IPS-11a (cell line): ENCODE results near the gene RAD51B.

Experiments
- H3K4me3 ChIP-seq: one replicate; pipeline ENCODE4 v1.5.1; 2013; ENCODE audit warnings: low read depth, low read length, control low read depth

RAD51B gene

DNA sequence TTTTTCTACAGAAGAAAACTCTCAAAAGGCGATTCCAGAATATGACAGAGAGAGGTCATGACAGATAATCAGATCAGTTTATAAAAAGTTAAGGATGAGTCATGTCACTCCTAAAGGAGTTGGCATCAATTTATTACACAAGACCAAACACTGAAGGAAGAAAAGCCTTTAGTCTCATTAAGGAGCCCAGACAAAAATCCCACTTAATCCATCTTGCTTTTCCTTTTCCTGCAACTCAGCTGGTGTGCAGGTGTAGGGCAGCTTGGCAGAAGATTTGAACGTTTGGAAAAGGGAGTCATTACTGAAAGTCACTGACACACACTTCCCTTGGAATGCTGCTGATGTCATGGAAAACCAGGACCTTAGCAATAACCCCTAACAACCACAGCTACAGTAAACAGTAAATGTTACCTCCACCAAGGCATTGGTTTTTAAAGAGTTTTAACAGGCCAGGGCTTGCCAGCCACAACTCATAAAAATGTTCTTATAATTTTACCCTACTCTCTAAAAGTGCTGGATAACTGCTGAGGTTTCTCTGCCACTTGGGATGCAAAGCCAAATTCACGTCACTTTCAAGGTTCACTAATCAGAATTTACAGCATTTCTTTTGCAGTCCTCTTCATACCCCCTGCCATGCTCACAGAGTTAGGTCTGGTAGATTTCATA is 320.6 kb downstream of the RAD51B start:
- H3K4me3 ChIP-seq, result no peak overlapping the region

DNA sequence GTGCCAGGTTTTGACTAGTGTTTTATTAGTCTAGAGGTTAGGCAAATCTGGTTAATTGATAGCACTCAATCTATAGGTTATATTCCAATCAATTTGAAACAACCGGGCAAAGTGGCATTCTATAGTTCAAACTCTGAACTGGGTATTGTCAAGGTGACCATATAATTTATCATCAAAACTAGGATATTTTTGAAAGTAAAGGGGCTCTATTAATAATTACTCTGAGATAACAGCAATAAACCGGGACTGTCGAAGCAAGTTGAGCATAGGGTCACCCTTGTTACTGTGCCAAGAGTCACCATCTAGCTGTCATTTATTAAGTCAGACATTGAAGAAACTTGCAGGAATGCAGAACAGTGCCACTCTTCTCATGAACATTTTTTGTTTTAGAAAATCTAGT is 321.2 kb downstream of the RAD51B start:
- H3K4me3 ChIP-seq, result no peak overlapping the region

DNA sequence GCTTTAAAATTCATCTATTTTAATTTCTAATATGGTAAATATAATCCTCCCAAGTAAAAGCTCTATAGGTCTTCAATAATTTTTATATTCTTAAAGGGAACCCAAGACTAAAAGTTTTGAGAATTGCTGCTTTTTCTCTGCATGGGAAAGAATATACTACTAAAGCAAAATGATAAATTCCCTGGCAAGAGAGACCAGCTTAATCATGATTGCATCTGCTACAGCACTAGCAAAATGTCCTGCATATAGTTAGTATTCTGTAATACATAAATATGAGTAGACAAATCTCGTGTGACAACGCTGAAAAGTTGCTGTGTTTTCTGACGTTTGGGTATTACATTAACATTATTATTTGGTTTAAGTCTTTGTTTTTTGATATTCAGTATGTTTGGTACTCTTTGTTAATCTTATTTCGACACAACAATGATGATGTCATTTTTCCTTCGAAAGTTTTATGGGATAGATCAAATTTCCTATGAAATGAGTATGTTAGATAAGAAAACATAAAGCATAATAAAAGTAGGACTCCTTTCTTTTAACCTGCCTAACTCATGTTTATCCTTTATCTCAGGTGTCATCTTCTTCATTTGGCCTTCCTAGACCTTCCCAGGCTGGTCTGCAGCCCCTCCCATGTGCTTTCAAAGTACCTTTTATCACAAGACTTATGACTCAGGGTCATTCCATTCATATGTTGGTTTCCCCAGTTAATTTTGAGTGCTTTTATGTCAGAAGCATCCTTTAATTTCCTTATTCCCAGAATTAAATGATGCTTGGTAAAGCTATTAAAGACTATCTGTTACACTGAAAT is 321.9 kb downstream of the RAD51B start:
- no peak overlapping the region for H3K4me3 ChIP-seq

DNA sequence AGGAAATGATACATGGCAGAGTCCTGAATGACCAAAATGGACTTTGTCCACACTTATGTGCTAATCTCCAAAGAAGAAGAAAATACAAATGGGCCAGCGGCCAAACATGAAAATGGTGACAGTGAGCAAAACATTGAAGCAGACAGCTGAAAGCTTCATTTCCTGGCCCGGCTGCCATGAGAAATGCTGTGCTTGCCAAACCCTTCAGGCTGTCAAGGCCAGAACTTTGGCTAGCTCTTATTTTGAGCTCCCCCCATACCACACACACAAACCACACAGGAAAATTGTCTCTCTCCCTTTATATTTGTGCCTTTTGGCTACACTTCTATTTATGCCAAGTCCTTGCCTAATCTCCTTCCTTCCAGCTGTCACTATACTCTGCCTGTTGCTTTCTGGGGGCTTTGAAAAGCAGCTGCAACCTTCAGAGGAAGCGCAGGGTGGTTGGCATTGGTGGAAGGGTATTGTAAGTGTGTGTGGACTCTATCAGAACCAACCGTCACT is 323.8 kb downstream of the RAD51B start:
- no peak overlapping the region for H3K4me3 ChIP-seq

DNA sequence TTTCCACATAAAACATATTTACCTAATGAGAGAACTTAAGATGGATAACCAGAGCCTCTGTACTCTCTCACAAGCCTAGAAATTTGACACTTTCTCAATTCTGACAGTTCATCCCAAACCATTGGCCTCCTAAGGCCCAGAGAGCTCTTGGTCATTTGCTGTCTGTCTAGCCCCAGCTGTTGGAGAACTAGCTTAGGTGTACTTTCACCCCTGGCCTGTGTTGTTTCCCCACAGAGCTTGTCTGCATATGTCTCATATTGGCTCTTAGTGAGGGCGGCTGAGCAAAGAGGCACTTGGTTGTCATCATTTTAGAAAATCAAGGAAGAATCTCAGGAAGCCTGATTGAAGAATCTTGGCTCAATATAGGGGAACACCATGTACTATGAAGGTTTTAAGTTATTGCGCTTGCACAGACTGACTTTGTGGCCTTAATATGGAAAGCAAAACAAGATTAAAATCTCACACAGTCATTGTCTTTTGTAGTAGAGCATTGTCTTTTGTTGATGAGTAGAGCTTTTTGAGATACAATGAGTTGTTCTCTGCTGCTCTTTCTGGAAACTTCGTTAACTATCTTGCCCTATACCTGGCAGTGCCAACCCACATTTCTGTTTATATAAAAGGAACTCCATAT is 324.6 kb downstream of the RAD51B start:
- H3K4me3 ChIP-seq, result no peak overlapping the region

DNA sequence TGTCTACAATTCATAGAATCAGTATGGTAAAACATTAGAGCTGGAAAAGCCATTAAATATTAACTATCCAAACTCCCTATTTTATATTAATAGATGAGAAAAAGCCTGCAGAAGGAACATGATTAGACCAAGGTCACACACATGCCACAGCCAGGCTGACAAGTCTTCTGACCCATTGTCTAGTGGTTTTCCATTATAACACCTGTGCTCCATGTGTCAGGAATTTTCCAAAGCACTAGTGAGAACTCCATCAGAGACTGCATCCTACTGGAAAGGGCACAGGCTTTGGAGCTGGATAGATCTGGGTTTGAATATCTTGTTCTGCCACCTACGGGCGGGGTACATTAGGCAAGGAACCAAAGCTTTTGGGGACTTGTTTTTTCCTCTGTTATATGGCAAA is 325.5 kb downstream of the RAD51B start:
- no peak overlapping the region for H3K4me3 ChIP-seq

DNA sequence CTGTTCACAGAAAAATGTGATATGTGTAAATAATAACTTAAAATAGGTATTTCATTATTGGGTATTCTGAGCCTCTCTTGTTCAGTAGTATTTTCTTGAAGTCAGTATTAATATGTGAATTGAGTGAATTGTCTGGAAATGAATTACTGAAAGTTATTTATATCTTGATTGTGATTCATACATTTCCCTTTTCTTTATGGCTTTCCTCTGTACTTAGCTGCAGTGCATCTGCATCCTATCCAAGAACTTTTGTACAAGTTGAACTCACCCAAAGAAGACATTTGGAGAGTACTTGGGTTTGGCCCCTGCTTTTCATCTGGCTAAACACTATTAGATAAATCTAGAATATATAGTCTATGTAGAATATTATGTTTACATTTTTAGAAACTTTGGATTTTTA is 326.0 kb downstream of the RAD51B start:
- H3K4me3 ChIP-seq, result no peak overlapping the region

DNA sequence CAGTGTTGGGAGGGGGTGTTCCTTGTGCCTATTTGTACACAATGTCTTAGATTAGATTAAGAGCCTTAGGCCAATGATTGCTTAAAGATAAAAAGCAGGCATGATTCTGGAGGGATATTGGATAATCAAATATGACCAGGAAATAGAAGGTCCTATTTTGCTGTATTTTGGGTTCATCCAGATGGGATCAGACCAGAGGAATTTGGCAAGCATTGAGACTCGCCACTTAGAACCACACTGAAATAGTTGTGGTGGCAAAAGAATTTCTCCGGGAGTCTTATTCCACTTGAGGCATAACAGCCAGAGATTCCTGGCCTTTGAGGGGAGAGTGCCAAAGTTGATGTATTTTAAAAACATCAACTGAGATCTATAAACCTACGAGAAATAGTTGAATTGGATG is 327.2 kb downstream of the RAD51B start:
- no peak overlapping the region for H3K4me3 ChIP-seq

DNA sequence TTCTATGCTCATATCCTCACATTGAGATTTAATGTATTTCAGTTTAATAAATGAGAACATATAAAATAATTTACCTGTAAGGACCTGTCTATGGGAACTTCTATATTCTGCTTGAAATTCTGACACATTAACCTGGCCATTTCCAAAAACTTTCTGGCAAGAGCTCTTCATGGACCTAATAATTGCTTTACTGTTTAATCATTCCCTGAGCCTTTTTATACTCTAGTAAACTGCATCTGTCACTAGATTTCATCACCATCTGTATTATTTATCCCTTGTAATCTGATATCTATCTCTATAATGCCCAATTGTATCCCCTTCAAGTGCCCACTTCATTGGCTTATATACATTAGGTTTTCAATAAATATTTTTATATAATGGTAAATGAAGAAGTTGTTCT is 327.7 kb downstream of the RAD51B start:
- no peak overlapping the region for H3K4me3 ChIP-seq

DNA sequence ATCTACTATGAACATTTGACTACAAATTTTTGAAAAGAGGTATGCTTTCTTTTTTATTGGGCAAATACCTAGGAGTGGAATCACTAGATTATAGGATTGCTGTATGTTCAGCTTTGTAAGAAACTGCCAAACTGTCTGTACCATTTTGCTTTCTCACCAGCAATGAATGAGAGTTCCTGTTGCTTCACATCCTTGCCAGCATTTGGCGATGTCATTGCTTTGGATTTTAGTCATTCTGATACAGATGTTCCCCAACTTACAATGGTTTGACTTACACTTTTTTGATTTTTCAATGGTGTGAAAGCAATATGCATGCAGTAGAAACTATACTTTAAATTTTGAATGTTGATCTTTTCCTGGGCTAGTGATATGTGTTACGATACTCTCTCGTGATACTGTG is 328.7 kb downstream of the RAD51B start:
- H3K4me3 ChIP-seq, result no peak overlapping the region

DNA sequence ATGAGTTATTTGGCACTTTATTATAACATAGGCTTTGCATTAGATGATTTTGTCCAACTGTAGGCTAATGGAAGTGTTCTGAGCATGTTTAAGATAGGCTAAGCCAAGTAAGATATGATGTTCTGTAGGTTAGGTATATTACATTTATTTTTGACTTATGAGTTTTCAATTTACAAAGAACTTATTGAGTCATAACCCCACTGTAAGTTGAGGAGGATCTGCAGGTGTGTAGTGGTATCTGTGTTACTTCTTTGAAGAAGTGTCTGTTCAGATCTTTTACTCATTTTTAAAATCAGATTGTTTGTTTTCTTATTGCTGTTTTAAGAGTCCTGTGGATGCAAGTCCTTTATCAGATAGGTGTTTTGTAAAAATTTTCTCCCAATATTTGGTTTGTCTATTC is 329.2 kb downstream of the RAD51B start:
- H3K4me3 ChIP-seq, result no peak overlapping the region

DNA sequence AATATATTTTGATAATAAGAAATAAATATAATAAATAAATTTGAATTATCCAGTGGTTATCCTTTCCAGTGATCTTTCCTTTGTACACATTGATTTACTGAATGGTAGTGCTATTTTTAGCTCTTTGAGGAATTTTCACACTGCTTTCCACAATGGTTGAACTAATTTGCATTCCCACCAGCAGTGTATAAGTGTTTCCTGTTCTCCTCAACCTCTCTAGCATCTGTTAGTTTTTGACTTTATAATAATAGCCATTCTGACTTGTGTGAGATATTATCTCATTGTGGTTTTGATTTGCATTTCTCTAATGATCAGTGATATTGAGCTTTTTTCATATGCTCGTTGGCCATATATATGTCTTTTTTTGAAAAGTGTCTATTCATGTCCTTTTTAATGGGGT is 333.7 kb downstream of the RAD51B start:
- H3K4me3 ChIP-seq, result no peak overlapping the region

DNA sequence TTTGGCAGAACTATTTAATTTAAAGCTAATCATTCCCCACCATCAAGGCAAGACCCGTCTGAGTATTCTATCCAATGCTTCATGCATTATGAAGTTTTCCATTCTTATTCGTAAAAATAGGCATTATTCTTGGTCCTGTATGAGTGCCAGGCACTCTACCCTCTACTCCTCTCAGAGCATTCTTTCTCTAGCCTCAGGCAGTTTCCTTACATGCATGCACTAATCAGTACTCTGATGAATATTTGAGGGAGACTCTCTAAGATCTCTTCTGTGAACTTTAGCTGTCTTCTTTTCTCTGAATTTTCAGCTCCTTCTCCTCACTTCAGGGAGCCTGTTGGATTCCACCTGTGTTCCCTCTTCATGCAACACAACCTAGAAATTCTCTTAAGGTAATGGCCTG is 334.7 kb downstream of the RAD51B start:
- H3K4me3 ChIP-seq, result no peak overlapping the region

DNA sequence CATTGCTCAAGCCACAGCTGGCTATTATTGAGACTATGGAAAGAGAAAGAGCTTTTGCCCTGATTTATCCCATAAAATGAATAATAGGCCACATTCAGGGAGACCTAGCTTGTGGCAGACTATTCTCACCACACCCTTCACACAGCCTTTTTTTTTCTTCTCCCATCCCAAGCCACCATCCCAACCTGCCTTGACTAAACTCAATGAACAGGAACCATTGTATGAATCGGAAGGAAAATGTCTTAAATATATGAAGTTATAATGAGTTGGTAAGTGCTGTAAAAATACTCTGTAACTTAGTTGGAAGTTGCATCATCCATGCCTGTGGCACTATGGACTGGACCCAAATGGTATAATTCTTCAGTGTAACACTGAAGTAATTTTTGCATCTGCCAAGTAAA is 338.4 kb downstream of the RAD51B start:
- H3K4me3 ChIP-seq, result no peak overlapping the region

DNA sequence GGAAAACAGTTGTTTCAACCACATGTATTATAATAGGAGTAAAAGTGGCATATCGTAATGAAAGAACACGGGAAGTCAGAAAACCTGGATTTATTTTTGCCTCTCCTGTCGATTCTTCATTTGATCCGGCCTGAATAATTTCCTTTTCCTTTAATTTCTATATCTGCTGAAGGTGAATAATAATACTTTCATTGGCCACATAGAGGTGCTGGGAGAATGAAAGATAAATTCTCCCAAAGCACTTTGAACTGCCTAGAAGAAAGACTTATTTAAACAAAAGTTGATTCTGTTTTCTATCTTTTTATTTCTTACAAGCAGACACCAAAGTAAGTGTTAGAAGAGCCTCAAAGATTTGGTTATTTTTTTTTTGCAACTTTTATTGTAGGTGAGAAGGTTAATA is 339.1 kb downstream of the RAD51B start:
- no peak overlapping the region for H3K4me3 ChIP-seq

DNA sequence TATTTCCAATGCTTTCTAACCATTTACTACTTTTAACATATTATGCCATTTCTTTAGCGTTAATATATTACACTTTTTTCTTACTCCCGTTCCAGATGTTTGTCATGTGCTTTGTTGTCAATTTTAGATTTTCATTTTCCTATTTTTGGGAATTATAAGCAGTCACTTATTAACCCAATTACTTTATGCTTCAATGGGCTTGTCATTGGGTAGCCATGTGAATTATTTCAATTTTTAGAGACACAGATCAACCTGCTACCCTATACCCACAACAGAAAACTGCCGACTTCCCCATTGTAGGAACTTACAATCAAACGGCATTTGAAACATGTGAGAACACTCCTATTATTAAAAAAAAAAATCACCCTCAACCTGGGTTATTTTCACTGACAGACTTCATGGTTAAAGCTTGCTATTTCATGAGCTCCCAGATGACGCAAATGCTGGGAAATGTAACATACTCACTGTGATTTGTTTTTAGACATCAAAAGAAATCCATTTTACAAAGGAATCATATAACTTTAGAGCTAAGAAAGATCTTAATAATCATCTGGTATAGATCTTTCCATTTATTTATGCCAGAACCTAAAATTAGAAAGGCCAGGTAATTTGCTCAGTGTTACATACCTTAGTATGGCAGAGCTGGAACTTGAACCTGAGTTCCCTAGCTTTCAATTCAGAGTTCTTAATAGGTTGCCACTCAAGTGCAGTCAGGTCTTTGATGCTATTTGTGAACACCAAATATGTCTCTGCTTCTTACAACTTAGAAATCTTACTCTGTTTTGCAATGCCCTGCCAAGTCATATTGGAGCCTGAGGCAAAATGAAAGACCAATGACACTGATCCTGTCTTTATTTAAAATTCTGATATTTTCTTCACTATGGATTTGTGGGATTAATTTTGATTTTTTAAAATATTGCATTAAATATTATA is 340.4 kb downstream of the RAD51B start:
- no peak overlapping the region for H3K4me3 ChIP-seq

DNA sequence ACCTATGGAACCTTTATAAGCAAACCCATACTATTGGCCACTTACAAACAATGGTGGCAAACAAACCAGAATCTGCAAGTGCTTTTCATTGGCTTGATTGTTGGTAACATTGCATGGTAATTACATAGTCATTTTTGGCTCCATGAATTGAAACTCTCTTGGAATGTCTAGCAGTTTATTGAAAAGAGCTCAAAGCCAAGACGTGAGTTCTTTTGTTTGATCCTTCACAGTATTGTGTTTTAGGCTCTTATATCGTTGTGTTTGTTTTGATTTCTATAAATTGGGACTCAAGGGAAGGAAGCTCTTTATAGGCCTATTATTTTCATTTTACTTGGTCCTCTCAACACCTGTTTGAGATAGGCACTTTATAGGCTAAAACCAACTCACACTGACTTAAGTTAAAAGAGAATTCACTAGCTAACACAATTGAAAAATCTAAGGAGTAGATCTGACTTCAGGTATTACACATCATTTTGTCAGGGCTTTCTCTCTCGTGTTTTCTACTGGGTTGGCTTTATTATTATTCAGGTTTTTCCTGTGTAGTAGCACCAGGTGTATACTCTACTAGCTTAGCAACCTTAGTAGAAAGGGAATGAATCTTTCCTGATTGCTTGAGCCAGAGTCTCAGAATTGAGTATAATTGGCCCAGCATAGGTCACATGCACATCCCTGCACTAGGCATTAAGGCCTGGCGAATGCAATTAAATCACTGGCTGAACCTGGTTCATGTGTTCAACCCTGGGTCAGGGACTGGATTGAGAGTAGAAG is 341.4 kb downstream of the RAD51B start:
- H3K4me3 ChIP-seq, result no peak overlapping the region

DNA sequence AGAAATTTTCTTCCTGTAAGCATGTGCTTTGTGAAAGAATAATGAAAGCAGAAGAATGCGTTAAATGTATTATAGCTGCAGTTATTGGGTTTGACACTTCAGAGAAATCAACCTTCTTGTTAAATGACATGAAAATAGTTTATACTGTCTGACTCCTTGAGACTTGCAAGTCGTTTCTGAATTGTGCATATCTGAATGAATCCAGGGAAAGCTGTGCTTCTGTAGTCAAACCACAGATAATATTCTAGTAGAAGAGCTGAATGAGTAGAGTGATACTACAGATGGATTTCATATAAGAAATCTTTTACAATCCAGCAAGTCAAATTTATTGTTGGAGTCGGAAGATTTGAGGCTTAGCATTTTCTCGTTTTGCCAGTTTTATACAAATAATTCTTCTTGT is 343.3 kb downstream of the RAD51B start:
- no peak overlapping the region for H3K4me3 ChIP-seq

DNA sequence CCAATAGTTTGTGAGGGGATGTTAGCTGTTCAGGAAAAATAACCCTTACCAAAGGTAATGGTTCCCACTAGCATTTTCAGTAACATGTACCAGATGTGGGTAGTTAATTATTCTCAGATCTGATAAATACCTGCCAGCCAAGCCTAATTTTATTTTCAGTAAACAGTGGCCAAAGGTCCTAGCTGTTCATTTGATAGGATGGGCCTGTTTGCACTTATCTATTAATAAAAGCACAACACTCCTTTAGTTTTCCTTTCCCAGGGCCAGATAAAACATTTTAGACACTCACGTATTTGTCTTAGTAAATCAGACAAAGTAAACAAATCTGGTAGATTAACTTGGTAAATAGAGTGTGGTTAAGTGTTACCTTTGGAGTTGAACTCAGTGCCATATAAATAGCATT is 345.1 kb downstream of the RAD51B start:
- no peak overlapping the region for H3K4me3 ChIP-seq

DNA sequence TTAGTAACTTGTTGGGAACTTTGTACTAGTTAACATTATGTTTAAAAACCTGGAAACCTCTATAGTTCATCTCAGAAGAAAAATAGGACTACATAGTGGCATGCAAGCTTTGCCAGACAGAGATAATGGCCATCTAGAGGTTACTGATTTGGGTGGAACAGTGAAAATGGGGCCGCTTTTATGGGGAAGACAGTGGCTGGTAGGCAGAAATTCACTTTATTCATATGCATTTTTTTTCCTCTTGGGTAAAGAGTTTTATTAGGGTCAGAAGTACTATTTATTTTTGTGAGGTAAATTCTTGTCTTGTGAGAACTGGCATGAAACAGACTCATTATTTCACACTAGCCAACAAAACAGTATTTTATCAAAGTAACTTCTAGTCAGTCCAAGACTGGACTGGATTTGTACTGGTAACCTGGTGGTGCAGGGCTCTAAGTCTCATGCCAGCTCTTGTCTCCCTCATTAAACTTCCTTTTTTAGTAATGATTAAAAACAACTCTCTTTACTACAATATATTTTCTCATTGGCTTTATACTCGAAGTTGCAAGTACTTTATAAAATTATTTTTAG is 345.8 kb downstream of the RAD51B start:
- no peak overlapping the region for H3K4me3 ChIP-seq
